GM23248 (cell line): ENCODE data around the gene DDX43. TPM values are rescaled to one million over a fixed set of nuclear protein-coding genes. Genes with fewer than 3 reads are reported as not detected.
A peak's percentile ranks its signal among the peaks of the same experiment; 100 is the strongest.

Source experiments
- DNase-seq: peaks from one replicate; pipeline ENCODE4 v3.0.0-alpha.2; 2015
- H2AFZ ChIP-seq: fragments of 200-600 bp; sonication (generic); 2 replicates; pipeline ENCODE4 v1.6.1; 2016; ENCODE audit warnings: antibody characterized with exemption
- H3F3A ChIP-seq: fragments of 200-600 bp; sonication (generic); 2 replicates; pipeline ENCODE4 v1.6.1; 2016; ENCODE audit warnings: mild to moderate bottlenecking, antibody characterized with exemption, mixed run types; ENCODE audit not compliant: insufficient read depth
- H3K27ac ChIP-seq: fragments of 200-600 bp; sonication (generic); 2 replicates; pipeline ENCODE4 v1.5.1; 2016; ENCODE audit warnings: mild to moderate bottlenecking
- H3K27me3 ChIP-seq: fragments of 200-600 bp; sonication (generic); replicated peaks from 2 replicates; pipeline ENCODE4 v1.6.1; 2016; ENCODE audit warnings: mild to moderate bottlenecking; ENCODE audit not compliant: insufficient read depth
- H3K36me3 ChIP-seq: fragments of 200-600 bp; sonication (generic); 2 replicates; pipeline ENCODE4 v1.6.1; 2016; ENCODE audit warnings: low read depth, mild to moderate bottlenecking
- H3K4me1 ChIP-seq: fragments of 200-600 bp; sonication (generic); 2 replicates; pipeline ENCODE4 v1.6.1; 2016; ENCODE audit warnings: mild to moderate bottlenecking; ENCODE audit not compliant: insufficient read depth
- H3K4me2 ChIP-seq: fragments of 200-600 bp; sonication (generic); one replicate; pipeline ENCODE4 v1.6.1; 2016; ENCODE audit warnings: mild to moderate bottlenecking; ENCODE audit not compliant: unreplicated experiment
- H3K4me3 ChIP-seq: fragments of 200-600 bp; sonication (generic); 2 replicates; pipeline ENCODE4 v1.5.1; 2016; ENCODE audit warnings: mild to moderate bottlenecking
- H3K79me2 ChIP-seq: fragments of 200-600 bp; sonication (generic); 2 replicates; pipeline ENCODE4 v1.6.1; 2016; ENCODE audit warnings: mild to moderate bottlenecking; ENCODE audit not compliant: insufficient read depth
- H3K9ac ChIP-seq: fragments of 200-600 bp; sonication (generic); 2 replicates; pipeline ENCODE4 v1.6.1; 2016; ENCODE audit warnings: mild to moderate bottlenecking
- H3K9me2 ChIP-seq: fragments of 200-600 bp; sonication (generic); 2 replicates; pipeline ENCODE4 v1.6.1; 2016; ENCODE audit warnings: mixed run types, mild to moderate bottlenecking, moderate library complexity; ENCODE audit not compliant: insufficient read depth
- H3K9me3 ChIP-seq: fragments of 200-600 bp; sonication (generic); one replicate; pipeline ENCODE4 v1.6.1; 2017; ENCODE audit warnings: low read depth
- H4K20me1 ChIP-seq: fragments of 200-600 bp; sonication (generic); 2 replicates; pipeline ENCODE4 v1.6.0; 2016; ENCODE audit not compliant: insufficient read depth
- EZH2 ChIP-seq: fragments of 200-600 bp; sonication (generic); IDR thresholded peaks from 2 replicates; pipeline ENCODE4 v1.6.1; 2018; ENCODE audit warnings: antibody characterized with exemption, mild to moderate bottlenecking; ENCODE audit not compliant: insufficient read depth, poor library complexity, severe bottlenecking
- EZH2phosphoT487 ChIP-seq: fragments of 200-600 bp; sonication (generic); IDR thresholded peaks from 2 replicates; pipeline ENCODE4 v1.6.1; 2018; ENCODE audit warnings: antibody characterized with exemption, moderate library complexity, mild to moderate bottlenecking, low read depth; ENCODE audit not compliant: insufficient read depth
- WGBS, 2 experiments: methylation state at CpG; one replicate each; pipeline ENCODE4 v1.1.6; 2015 to 2017; ENCODE audit warnings: low lambda C conversion rate in 2 of 2, low coverage in 1 of 2; ENCODE audit errors: missing lambda C conversion rate in 2 of 2; 5-methylcytosine and 5-hydroxymethylcytosine counted together
- in situ Hi-C: fragments of 300-500 bp; cut with MboI; formaldehyde crosslinking; loops from 2 replicates; pipeline ENCODE4 v1.15.0; 2020
- polyA plus RNA-seq: library from polyadenylated mRNA; unstranded; fragments of >200 nt; fragmentation: Nextera tagmentation; extraction: Ambion mirVana; gene quantifications from 2 replicates; pipeline ENCODE4 v1.2.1, GENCODE V29; 2016
- total RNA-seq: library from RNA; depleted of rRNA; stranded (reverse); fragments of >200 nt; shearing (Covaris generic); gene quantifications from 2 replicates; pipeline ENCODE4 v1.2.3, GENCODE V29; 2014; rRNA removed

Gene DDX43
- total RNA-seq (0.11 and 0.13 TPM in 2 replicates), polyA plus RNA-seq (0.38 and 0.51 TPM in 2 replicates)

GRCh38 chr6:73394577-73395354 is at the start of gene DDX43:
Gene DDX43 (plus strand): TSS chr6:73394828. CDS start chr6:73394906, 78 bp downstream.
- peak within 1 kb of the TSS; percentile 57 for H3K4me3 ChIP-seq
- H3K9ac ChIP-seq = no peak within 1 kb of the TSS
- no peaks in the 10 kb centered on the region for H3K79me2 ChIP-seq
- no peaks in the 10 kb centered on the region for H3K9me2 ChIP-seq
- in situ Hi-C loops = no loop called here
- H3K36me3 ChIP-seq = no peaks in the 10 kb centered on the region
- peak within 1 kb of the TSS; percentile 84 for H2AFZ ChIP-seq
- H3K4me2 ChIP-seq = peak within 1 kb of the TSS; percentile 26
- no peaks in the 10 kb centered on the region for H4K20me1 ChIP-seq
- no peaks in the 10 kb centered on the region for H3K27me3 ChIP-seq
- TF ChIP-seq EZH2phosphoT487 = no peak
- no peak for TF ChIP-seq EZH2
- no peaks in the 10 kb centered on the region for H3F3A ChIP-seq
- 44 to 61% methylated on average over 39 to 49 of the region's 54 CpGs for WGBS, 2 experiments
- no peaks in the 10 kb centered on the region for H3K9me3 ChIP-seq
- no peak within 1 kb of the TSS for H3K27ac ChIP-seq
- no peaks in the 10 kb centered on the region for H3K4me1 ChIP-seq
- peak; percentile 58 for DNase-seq

GRCh38 chr6:73348550-73349204 is 46.0 kb upstream of the DDX43 start:
- H3K79me2 ChIP-seq = no peaks in the 10 kb centered on the region
- no peaks in the 10 kb centered on the region for H3F3A ChIP-seq
- no peak overlapping the region for H3K9ac ChIP-seq
- in situ Hi-C loops = no loop called here
- H3K27ac ChIP-seq = no peak overlapping the region
- H3K4me1 ChIP-seq = no peaks in the 10 kb centered on the region
- 19 to 20% methylated on average over 30 to 33 of the region's 33 CpGs for WGBS, 2 experiments
- H3K9me2 ChIP-seq = no peaks in the 10 kb centered on the region
- no peak overlapping the region for H3K4me3 ChIP-seq
- no peak for DNase-seq
- H3K36me3 ChIP-seq = no peaks in the 10 kb centered on the region
- H3K4me2 ChIP-seq = no peak overlapping the region
- peaks cover 46% of the 10 kb centered on the region for H3K27me3 ChIP-seq
- no peaks in the 10 kb centered on the region for H3K9me3 ChIP-seq
- no peak overlapping the region for H2AFZ ChIP-seq
- no peak for TF ChIP-seq EZH2phosphoT487
- TF ChIP-seq EZH2 = no peak
- H4K20me1 ChIP-seq = no peaks in the 10 kb centered on the region

GRCh38 chr6:73349311-73349710 is 45.3 kb upstream of the DDX43 start:
- in situ Hi-C loops = no loop called here
- Histone ChIP-seq H4K20me1 (no peaks in the 10 kb centered on the region), H3K79me2 (no peaks in the 10 kb centered on the region), H3K27me3 (peaks cover 46% of the 10 kb centered on the region), H3K9me2 (no peaks in the 10 kb centered on the region), H3K4me2 (no peak overlapping the region), H3K27ac (no peak overlapping the region), H3K4me3 (no peak overlapping the region), H3K9ac (no peak overlapping the region), H2AFZ (no peak overlapping the region), H3K36me3 (no peaks in the 10 kb centered on the region), H3K9me3 (no peaks in the 10 kb centered on the region), H3K4me1 (no peaks in the 10 kb centered on the region), H3F3A (no peaks in the 10 kb centered on the region)
- TF ChIP-seq EZH2 (no peak), EZH2phosphoT487 (no peak)
- WGBS, 2 experiments = 11 to 16% methylated on average over 6 of the region's 6 CpGs
- DNase-seq = no peak

DNA sequence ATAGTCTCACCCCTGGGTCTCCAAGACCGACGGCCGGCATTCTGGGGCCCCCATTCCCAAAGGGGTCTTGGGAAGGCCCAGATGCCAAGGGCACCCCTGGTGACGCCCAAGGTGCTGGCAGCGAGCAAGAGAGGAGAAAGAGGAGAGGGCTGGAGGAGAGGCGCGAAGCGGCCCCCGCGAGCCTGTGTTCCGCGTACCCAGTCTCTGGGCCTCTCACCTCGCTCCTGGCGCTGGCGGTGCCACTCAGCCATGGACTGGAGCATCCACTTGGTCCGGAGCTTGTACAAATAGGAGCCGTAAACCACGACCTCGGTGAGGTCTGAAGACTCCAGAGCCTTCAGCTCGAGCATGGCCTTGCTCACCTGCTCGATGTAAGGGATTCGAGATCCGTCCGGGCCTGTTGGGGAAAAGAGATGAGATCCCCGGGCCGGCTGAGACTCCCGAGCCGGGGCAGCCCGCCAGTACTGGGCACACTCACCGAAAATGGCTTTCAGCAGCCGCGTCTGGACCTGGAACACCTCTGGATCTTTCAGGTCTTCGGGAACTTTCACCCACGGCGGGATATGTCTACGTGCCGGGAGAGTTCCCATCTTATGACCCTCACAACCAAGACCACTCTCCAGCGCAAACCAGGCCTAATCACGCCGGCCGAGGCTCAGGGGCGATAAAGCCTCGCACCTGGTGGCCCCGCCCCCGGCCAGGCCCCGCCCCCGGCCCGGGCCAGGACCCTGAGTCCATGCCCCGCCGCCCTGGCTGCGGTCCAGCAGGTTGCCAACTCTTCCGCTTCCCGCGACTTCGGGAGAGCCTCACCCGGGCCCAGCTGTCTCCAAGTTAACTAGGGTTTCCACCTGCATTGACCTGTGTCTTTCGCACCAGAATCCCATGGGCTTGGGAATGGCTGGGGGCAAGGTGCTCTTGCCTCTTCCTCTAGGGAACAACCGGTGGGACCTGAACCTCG is 40.7 kb upstream of the DDX43 start, which contains the start of gene DPPA5:
TSS of gene DPPA5 (minus strand) at position 641 of the 958 bp plus-strand sequence. CDS start at position 590, 51 bp downstream.
- Histone ChIP-seq H3K4me1 (no peaks in the 10 kb centered on the region), H3K4me3 (no peak within 1 kb of the TSS), H3K27ac (no peak within 1 kb of the TSS), H3K36me3 (no peaks in the 10 kb centered on the region), H4K20me1 (no peaks in the 10 kb centered on the region), H3K9ac (no peak within 1 kb of the TSS), H3K9me3 (no peaks in the 10 kb centered on the region), H3K9me2 (no peaks in the 10 kb centered on the region), H2AFZ (no peak within 1 kb of the TSS), H3F3A (no peaks in the 10 kb centered on the region), H3K79me2 (no peaks in the 10 kb centered on the region), H3K27me3 (peaks cover 19% of the 10 kb centered on the region), H3K4me2 (no peak within 1 kb of the TSS)
- WGBS, 2 experiments = 74 to 76% methylated on average over 54 to 58 of the region's 59 CpGs
- TF ChIP-seq EZH2 = no peak
- no peak for TF ChIP-seq EZH2phosphoT487
- DNase-seq = no peak
- in situ Hi-C loops = no loop called here
